Muscle layer of duodenum (tissue), 2 donors: ENCODE results near the gene FAM163A.

Experiments
- H3K27ac ChIP-seq: one replicate; pipeline ENCODE4 v1.7.0; 2013; ENCODE audit warnings: mild to moderate bottlenecking, low read length
- H3K27me3 ChIP-seq: one replicate; pipeline ENCODE4 v1.7.0; 2013; ENCODE audit warnings: low read depth, mild to moderate bottlenecking, control low read depth, low read length
- H3K36me3 ChIP-seq, 2 donors: one replicate each; pipeline ENCODE4 v1.7.0; 2013; ENCODE audit warnings: low read length in 2 of 2, control low read depth in 1 of 2, mild to moderate bottlenecking in 1 of 2; ENCODE audit not compliant: insufficient read depth in 2 of 2, control insufficient read depth in 1 of 2
- H3K4me1 ChIP-seq, 2 donors: one replicate each; pipeline ENCODE4 v1.7.0; 2013; ENCODE audit warnings: low read length in 2 of 2, mild to moderate bottlenecking in 2 of 2, control low read depth in 1 of 2, moderate library complexity in 1 of 2; ENCODE audit not compliant: insufficient read depth in 2 of 2, control insufficient read depth in 1 of 2
- H3K4me3 ChIP-seq, 2 donors: one replicate each; pipeline ENCODE4 v1.7.0; 2013; ENCODE audit warnings: low read length in 2 of 2, low read depth in 1 of 2, mild to moderate bottlenecking in 1 of 2
- H3K9me3 ChIP-seq, 2 donors: one replicate each; pipeline ENCODE4 v1.7.0; 2013; ENCODE audit warnings: low read length in 2 of 2, control low read depth in 1 of 2, mild to moderate bottlenecking in 1 of 2; ENCODE audit not compliant: control insufficient read depth in 1 of 2
- donor health status: healthy.

FAM163A gene

DNA sequence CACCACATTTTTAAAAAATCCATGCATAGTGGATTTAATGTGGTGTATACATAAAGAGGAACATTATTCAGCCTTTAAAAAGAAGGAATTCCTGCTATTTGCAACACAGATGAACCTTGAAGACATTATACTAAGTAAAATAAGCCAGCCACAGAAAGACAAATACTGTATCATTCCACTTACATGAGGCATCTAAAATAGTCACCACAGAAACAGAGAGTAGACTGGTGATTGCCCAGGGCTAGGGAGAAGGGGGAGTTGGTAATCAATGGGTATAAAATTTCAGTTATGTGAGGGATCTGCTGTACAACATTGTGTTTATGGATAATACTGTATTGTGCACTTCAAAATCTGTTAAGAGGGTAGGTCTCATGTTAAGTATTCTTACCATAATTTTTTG is 10.0 kb downstream of the FAM163A start:
- Histone ChIP-seq H3K4me3 (no peak overlapping the region), H3K27me3 (no peaks in the 10 kb centered on the region), H3K9me3 (no peaks in the 10 kb centered on the region), H3K4me1 (no peaks in the 10 kb centered on the region), H3K36me3 (no peaks in the 10 kb centered on the region), H3K27ac (no peak overlapping the region)

DNA sequence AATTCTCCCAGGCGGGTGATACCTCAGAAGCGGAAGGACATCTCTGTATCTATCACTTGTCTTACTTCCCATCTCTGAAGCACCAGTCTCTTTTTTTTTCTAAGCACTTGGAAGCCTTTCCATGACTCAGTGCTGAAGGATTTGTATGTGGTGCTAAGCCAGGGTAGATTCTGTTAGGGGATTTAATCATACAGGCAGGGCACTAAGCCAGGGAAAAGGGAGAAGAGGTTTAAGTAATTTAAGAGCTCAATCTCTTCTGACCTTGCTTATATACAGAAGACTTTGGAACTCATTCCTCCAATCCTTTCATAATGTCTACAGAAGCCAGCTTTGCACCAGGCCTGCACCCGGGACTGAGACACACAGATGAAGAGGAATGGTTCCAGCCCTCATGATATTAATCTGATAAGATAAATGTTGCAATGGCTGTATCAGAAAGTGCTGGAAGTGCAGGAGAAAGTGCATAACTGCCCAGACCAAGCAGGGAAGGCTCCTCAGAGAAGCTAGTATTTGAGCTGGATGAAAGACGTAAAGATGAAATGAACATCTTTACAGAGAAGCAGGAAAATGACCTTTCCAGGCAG is 11.0 kb downstream of the FAM163A start:
- Histone ChIP-seq H3K27ac (no peak overlapping the region), H3K4me3 (no peak overlapping the region), H3K27me3 (no peaks in the 10 kb centered on the region), H3K36me3 (no peaks in the 10 kb centered on the region), H3K4me1 (no peaks in the 10 kb centered on the region), H3K9me3 (no peaks in the 10 kb centered on the region)

DNA sequence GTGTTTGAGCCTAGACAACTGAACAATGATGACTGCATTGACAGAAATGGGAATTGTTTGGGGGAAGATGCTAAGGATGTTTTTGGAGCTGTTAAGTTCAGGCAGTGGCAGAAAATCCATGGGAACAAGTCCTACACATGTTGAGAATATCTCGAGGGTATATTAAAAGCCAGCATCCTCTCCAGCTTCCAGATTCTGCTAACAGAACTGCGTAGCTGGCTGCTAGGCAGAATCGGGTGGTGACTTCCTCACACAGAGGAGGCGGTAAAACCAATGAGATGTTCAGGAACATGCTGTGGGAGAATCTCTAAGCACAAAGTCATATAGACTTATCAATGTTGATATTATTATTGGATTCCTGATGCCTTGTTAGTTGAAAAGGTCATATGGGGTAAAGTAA is 14.8 kb downstream of the FAM163A start:
- no peak overlapping the region for H3K4me3 ChIP-seq
- no peaks in the 10 kb centered on the region for H3K9me3 ChIP-seq
- no peaks in the 10 kb centered on the region for H3K36me3 ChIP-seq
- peaks cover 0 to 8% of the 10 kb centered on the region in 2 donors for H3K4me1 ChIP-seq
- no peak overlapping the region for H3K27ac ChIP-seq
- no peaks in the 10 kb centered on the region for H3K27me3 ChIP-seq

GRCh38 chr1:179760521-179760920 is 17.4 kb downstream of the FAM163A start:
- Histone ChIP-seq H3K4me3 (no peak overlapping the region), H3K27me3 (no peaks in the 10 kb centered on the region), H3K4me1 (peaks cover 0 to 8% of the 10 kb centered on the region in 2 donors), H3K27ac (no peak overlapping the region), H3K36me3 (no peaks in the 10 kb centered on the region), H3K9me3 (no peaks in the 10 kb centered on the region)

DNA sequence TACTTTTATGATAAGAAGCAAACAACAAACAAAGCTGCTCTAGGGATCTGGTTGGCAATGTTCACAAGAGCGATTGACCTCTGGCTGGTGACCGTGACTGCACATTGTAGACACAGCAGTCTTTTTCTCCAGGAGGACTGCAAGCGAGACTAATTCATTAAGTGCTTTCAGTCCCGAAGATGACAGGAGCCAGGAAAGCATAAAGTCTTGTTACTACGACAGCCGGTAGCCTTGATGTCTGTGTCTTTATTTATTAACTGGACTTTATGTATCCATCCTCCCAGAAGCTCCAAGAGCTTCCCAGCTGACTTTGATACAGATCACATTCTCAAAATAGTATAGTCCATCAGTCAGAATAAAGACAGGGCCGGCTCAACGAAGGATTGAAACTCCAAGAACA is 18.2 kb downstream of the FAM163A start:
- no peaks in the 10 kb centered on the region for H3K36me3 ChIP-seq
- peaks cover 0 to 8% of the 10 kb centered on the region in 2 donors for H3K4me1 ChIP-seq
- no peak overlapping the region for H3K27ac ChIP-seq
- no peak overlapping the region for H3K4me3 ChIP-seq
- no peaks in the 10 kb centered on the region for H3K9me3 ChIP-seq
- no peaks in the 10 kb centered on the region for H3K27me3 ChIP-seq

DNA sequence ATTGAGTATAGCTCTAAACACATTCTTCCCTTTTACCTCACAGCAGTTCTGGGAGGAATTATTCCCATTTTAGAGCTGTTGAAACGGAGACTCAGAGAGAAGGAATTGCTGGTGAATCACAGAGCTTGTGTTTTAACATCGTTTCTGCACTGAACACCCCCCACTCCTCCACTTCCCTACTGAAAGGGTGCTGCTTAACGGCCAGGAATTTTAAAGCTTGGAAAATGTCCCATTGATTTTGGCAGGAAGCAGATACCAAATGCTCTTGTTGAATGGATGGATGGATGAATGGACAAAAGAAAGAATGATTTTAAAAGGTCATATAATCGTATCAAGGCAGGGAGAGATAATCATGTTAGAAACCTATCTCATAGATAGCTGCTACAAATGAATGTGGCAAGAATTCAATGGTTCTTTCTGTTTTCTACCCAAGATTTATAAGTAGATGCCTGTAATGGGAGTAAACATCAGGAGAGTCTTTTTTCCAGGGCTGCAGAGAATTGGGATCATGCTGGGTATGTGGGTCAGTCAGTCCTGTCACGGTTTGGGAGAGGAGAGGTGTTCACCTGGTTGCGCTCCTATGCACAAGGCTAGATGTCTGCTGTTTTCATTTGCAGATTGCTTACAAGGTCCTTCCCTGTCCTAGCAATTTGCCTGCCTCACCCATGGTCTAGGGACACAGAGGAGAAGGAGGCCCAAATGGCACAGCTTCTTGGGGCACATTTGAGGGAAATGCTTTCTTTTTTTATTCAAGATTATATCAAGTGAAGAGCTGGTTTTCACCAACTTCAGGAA is 19.0 kb downstream of the FAM163A start:
- H3K27ac ChIP-seq = no peak overlapping the region
- no peak overlapping the region for H3K4me3 ChIP-seq
- peaks cover 0 to 8% of the 10 kb centered on the region in 2 donors for H3K4me1 ChIP-seq
- no peaks in the 10 kb centered on the region for H3K9me3 ChIP-seq
- no peaks in the 10 kb centered on the region for H3K36me3 ChIP-seq
- H3K27me3 ChIP-seq = no peaks in the 10 kb centered on the region

DNA sequence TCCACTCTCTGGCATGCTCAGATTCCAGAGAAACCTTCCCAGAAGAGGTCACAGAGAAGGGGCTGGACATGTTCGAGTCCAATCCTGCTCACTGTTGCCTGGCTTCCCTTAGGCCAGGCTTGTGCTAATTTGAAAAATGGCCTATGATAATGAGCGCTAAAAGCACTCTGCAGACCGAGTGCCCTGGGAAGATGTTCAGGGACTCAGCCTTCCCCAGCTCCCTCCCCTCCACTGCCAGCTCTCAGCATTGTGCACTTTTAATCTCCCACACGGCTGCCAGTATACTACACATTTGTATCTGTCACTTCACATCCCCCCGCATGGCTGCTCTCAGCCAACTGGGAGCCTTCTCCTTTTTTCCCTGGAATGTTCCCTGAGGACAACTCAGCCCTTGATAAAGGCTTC is 24.1 kb downstream of the FAM163A start:
- no peaks in the 10 kb centered on the region for H3K9me3 ChIP-seq
- H3K27me3 ChIP-seq = no peaks in the 10 kb centered on the region
- H3K4me1 ChIP-seq = no peaks in the 10 kb centered on the region
- H3K4me3 ChIP-seq = no peak overlapping the region
- H3K36me3 ChIP-seq = no peaks in the 10 kb centered on the region
- H3K27ac ChIP-seq = no peak overlapping the region

DNA sequence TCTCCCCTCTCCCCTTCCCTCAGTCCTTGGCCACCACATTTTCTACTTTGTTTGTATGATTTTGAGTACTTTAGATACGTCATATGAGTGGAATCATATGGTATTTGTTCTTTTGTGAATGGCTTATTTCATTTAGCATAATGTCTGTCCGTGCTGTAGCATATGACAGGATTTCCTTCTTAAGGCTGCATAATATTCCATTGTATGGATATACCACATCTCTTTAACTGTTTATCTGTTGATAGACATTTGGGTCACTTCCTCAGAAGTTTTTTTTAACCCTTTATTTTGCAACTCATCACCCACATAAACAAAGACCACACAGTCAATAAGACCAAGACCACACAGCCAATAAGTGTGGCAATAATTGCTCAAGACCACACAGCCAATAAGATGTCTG is 24.9 kb downstream of the FAM163A start:
- H3K4me3 ChIP-seq = no peak overlapping the region
- no peaks in the 10 kb centered on the region for H3K4me1 ChIP-seq
- peaks cover 0 to 3% of the 10 kb centered on the region in 2 donors for H3K9me3 ChIP-seq
- no peaks in the 10 kb centered on the region for H3K27me3 ChIP-seq
- H3K27ac ChIP-seq = no peak overlapping the region
- H3K36me3 ChIP-seq = no peaks in the 10 kb centered on the region

DNA sequence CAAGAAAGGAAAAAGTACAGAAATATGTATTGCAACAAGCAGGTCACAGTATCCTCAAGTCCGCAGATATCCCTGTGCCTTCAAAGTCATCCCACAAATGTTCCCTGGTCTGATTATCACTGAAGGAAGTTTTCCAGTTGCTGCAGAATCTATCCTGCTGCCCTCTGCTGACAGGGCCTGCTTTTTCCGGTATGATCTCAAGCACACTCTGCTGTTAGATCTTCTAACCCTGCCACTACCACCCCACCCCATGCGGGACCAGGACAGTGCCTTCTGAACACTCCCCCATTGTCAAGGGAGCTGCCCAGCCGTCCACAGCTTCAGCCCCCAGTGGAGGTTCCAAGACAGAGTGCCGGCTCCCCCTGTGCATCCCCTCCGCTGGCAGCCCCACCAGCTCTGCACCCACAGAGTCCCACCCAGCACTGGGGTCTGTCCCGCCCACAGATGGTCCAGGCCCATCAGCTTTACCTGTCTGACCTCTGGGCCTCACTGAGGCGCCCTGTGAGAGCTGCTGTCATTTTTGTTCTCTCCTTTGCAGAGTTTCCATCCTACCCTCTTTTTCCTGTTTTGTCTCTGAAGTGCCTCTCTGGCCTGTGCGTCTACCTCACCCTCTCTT is 27.9 kb downstream of the FAM163A start:
- Histone ChIP-seq H3K9me3 (peaks cover 0 to 3% of the 10 kb centered on the region in 2 donors), H3K36me3 (no peaks in the 10 kb centered on the region), H3K27me3 (no peaks in the 10 kb centered on the region), H3K27ac (no peak overlapping the region), H3K4me3 (no peak overlapping the region), H3K4me1 (no peaks in the 10 kb centered on the region)

GRCh38 chr1:179773264-179773663 is 30.2 kb downstream of the FAM163A start:
- no peaks in the 10 kb centered on the region for H3K27me3 ChIP-seq
- no peak overlapping the region for H3K27ac ChIP-seq

DNA sequence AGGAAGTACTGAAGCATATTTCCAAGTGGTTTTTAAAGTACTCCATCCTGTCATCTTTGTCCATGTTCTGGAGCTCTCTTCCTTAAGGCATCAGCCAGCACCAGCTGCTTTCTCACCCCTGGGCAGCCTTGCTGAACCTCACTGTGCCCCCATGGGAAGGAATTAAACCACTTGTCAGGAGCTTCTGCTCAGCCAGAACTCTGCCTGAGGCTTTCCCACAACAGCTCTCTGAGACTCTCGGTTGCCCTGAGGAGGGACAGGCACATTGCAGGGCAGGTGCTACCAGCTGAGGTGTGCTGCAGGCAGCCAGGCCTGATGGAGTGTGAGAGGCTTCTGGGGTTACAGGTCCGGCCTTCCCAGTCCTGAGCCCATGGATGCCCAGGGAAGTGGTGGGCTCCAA is 30.9 kb downstream of the FAM163A start:
- no peaks in the 10 kb centered on the region for H3K4me1 ChIP-seq

More at GRCh38 chr1:179773264-179773663, 30.2 kb downstream of the FAM163A start:
- no peaks in the 10 kb centered on the region for H3K4me1 ChIP-seq
- no peaks in the 10 kb centered on the region for H3K36me3 ChIP-seq
- no peak overlapping the region for H3K4me3 ChIP-seq
- H3K9me3 ChIP-seq = peaks cover 0 to 3% of the 10 kb centered on the region in 2 donors

More for the DNA sequence above, 30.9 kb downstream of the FAM163A start:
- Histone ChIP-seq H3K27ac (no peak overlapping the region), H3K4me3 (no peak overlapping the region), H3K36me3 (no peaks in the 10 kb centered on the region), H3K9me3 (peaks cover 0 to 3% of the 10 kb centered on the region in 2 donors), H3K27me3 (no peaks in the 10 kb centered on the region)
